ENCODE measurements around the gene TC2N. TPM values are rescaled to one million over a fixed set of nuclear protein-coding genes. Genes with fewer than 3 reads are reported as not detected.

The TC2N gene
- total and polyA plus RNA-seq, 9 of the 15 experiments (the other 6 are each of a cell fraction or from before 2014, with no cell fraction given), result 2.0 to 12.5 (median 7.3) TPM

DNA sequence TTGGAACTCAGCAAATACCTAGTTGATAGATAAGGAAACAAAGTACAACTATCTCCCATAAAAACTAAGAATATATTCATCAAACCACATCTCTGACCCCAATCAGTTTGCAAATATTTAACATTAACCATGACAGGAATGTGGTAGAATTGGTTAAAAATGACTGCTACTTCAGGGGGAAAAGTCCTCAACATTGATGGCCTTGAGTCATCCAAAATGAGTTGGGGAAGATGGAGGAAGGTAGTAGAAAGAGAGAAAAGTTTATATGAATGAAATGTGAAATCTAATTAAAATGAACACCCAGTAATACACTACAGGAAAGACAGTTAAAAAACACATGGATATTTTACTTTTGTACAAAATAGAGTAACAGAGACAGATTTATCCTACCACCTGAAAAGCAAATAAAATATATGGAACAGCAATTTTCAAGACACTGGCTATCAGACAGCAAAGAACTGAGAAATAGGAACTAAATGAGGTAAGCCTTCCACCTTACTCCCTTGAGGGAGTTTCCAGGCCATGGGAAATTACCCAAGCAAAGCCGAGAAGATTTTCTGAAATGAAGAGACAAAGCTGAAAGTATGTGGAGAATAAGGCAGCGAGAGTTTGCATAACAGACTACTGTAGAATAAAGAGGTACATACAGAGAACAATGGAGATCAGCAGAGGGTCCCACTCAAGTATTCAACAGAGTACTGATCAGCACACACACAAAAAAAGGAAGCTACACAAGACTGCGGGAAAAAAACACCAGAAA lies 49.6 kb downstream of the TC2N start (continued):
- TF ChIP-seq, protein P1, sequence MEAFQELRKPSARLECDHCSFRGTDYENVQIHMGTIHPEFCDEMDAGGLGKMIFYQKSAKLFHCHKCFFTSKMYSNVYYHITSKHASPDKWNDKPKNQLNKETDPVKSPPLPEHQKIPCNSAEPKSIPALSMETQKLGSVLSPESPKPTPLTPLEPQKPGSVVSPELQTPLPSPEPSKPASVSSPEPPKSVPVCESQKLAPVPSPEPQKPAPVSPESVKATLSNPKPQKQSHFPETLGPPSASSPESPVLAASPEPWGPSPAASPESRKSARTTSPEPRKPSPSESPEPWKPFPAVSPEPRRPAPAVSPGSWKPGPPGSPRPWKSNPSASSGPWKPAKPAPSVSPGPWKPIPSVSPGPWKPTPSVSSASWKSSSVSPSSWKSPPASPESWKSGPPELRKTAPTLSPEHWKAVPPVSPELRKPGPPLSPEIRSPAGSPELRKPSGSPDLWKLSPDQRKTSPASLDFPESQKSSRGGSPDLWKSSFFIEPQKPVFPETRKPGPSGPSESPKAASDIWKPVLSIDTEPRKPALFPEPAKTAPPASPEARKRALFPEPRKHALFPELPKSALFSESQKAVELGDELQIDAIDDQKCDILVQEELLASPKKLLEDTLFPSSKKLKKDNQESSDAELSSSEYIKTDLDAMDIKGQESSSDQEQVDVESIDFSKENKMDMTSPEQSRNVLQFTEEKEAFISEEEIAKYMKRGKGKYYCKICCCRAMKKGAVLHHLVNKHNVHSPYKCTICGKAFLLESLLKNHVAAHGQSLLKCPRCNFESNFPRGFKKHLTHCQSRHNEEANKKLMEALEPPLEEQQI (IDR thresholded peaks at IDR 0.05), result no peak
- TF ChIP-seq HEY1 (CRISPR knock-in tag; IDR thresholded peaks at IDR 0.05; ENCODE audit: borderline replicate concordance) (no peak), KLF10 (CRISPR knock-in tag; IDR thresholded peaks at IDR 0.05) (no peak), PCBP1 (IDR thresholded peaks at IDR 0.05; ENCODE audit: low read depth, low read length, poor library complexity, severe bottlenecking) (no peak), NR2C2 (CRISPR knock-in tag; IDR thresholded peaks at IDR 0.05) (no peak), NR2C2 (tag; IDR thresholded peaks at IDR 0.05) (no peak), ETV5 (CRISPR knock-in tag; IDR thresholded peaks at IDR 0.05; ENCODE audit: low read depth) (no peak), ZNF212 (CRISPR knock-in tag; IDR thresholded peaks at IDR 0.05) (no peak), MYNN (IDR thresholded peaks at IDR 0.05) (no peak), MYNN (CRISPR knock-in tag; IDR thresholded peaks at IDR 0.05) (no peak)
- TF ChIP-seq, protein P2, sequence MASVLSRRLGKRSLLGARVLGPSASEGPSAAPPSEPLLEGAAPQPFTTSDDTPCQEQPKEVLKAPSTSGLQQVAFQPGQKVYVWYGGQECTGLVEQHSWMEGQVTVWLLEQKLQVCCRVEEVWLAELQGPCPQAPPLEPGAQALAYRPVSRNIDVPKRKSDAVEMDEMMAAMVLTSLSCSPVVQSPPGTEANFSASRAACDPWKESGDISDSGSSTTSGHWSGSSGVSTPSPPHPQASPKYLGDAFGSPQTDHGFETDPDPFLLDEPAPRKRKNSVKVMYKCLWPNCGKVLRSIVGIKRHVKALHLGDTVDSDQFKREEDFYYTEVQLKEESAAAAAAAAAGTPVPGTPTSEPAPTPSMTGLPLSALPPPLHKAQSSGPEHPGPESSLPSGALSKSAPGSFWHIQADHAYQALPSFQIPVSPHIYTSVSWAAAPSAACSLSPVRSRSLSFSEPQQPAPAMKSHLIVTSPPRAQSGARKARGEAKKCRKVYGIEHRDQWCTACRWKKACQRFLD (CRISPR knock-in tag; IDR thresholded peaks at IDR 0.05), result no peak
- TF ChIP-seq, protein P3, sequence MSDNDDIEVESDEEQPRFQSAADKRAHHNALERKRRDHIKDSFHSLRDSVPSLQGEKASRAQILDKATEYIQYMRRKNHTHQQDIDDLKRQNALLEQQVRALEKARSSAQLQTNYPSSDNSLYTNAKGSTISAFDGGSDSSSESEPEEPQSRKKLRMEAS (CRISPR knock-in tag; IDR thresholded peaks at IDR 0.05), result no peak
